Keratinocyte (primary cell): ENCODE data around the gene ANKRD17. TPM values are rescaled to one million over a fixed set of nuclear protein-coding genes. Genes with fewer than 3 reads are reported as not detected.
A peak's percentile ranks its signal among the peaks of the same experiment; 100 is the strongest.

Experiments used
- DNase-seq: peaks from one replicate; pipeline ENCODE4 v3.0.0-alpha.2; 2011; ENCODE audit warnings: low read depth, missing footprints, low spot score
- FAIRE-seq: peaks from 2 replicates; lab custom pipeline; 2011; peaks lifted over from hg19 to GRCh38; lab: Jason Lieb, UNC
- H2AFZ ChIP-seq: 2 replicates; pipeline ENCODE4 v1.6.0; 2012; ENCODE audit warnings: low read length, control low read depth, inconsistent platforms; ENCODE audit not compliant: control insufficient read depth
- H3K27ac ChIP-seq: 2 replicates; pipeline ENCODE4 v1.5.1; 2011; ENCODE audit warnings: low read length; ENCODE audit not compliant: control insufficient read depth, insufficient read depth
- H3K27me3 ChIP-seq: 3 replicates; pipeline ENCODE4 v1.6.0; 2011; ENCODE audit warnings: low read length; ENCODE audit not compliant: control insufficient read depth, insufficient read depth; ENCODE audit errors: extremely low read depth
- H3K36me3 ChIP-seq, 2 experiments: 2 replicates in 1 of 2; 3 replicates in 1 of 2; pipeline ENCODE4 v1.5.1; 2011; ENCODE audit warnings: low read length in 2 of 2, mild to moderate bottlenecking in 1 of 2; ENCODE audit not compliant: control insufficient read depth in 2 of 2, insufficient read depth in 2 of 2; ENCODE audit errors: extremely low read depth in 1 of 2
- H3K4me1 ChIP-seq: 3 replicates; pipeline ENCODE4 v1.5.1; 2011; ENCODE audit warnings: low read length; ENCODE audit not compliant: control insufficient read depth, insufficient read depth; ENCODE audit errors: extremely low read depth
- H3K4me2 ChIP-seq: 3 replicates; pipeline ENCODE4 v1.6.0; 2011; ENCODE audit warnings: low read depth, low read length; ENCODE audit not compliant: control insufficient read depth, insufficient read depth; ENCODE audit errors: extremely low read depth
- H3K4me3 ChIP-seq, 3 experiments: fragments of 200-600 bp in 1 of 3; sonication (generic) in 1 of 3; 2 replicates in 2 of 3; 3 replicates in 1 of 3; pipeline ENCODE4 v1.5.1; 2011 to 2016; ENCODE audit warnings: low read length in 3 of 3, mild to moderate bottlenecking in 3 of 3, control low read depth in 2 of 3, inconsistent platforms in 1 of 3, low read depth in 1 of 3, mixed read lengths in 1 of 3, mixed run types in 1 of 3, moderate library complexity in 1 of 3; ENCODE audit not compliant: control insufficient read depth in 2 of 3, insufficient read depth in 2 of 3; ENCODE audit errors: extremely low read depth in 1 of 3
- H3K79me2 ChIP-seq: 2 replicates; pipeline ENCODE4 v1.6.0; 2012; ENCODE audit warnings: low read length; ENCODE audit not compliant: control insufficient read depth, insufficient read depth
- H3K9ac ChIP-seq: 3 replicates; pipeline ENCODE4 v1.6.0; 2011; ENCODE audit warnings: low read length; ENCODE audit not compliant: control insufficient read depth, insufficient read depth; ENCODE audit errors: extremely low read depth
- H3K9me1 ChIP-seq: 3 replicates; pipeline ENCODE4 v1.6.0; 2011; ENCODE audit warnings: low read length; ENCODE audit not compliant: control insufficient read depth, insufficient read depth; ENCODE audit errors: extremely low read depth
- H3K9me3 ChIP-seq: 2 replicates; pipeline ENCODE4 v1.5.1; 2012; ENCODE audit warnings: low read depth, low read length; ENCODE audit not compliant: control insufficient read depth
- H4K20me1 ChIP-seq: 3 replicates; pipeline ENCODE4 v1.6.0; 2011; ENCODE audit warnings: low read length; ENCODE audit not compliant: control insufficient read depth, insufficient read depth; ENCODE audit errors: extremely low read depth
- EZH2 ChIP-seq: IDR thresholded peaks from one replicate; pipeline ENCODE4 v1.6.1; 2012; ENCODE audit warnings: inconsistent platforms, mild to moderate bottlenecking, low read length, moderate library complexity
- dilution Hi-C: fragments of 300-500 bp; cut with MboI; formaldehyde crosslinking; loops from one replicate; pipeline ENCODE4 v1.7.0; 2020; ENCODE audit warnings: low sequenced_read_pairs; ENCODE audit not compliant: extremely low pct_ligation_motif_present
- polyA plus RNA-seq, 5 experiments: library from polyadenylated mRNA; depleted of rRNA in 3 of 5; stranded (reverse) in 3 of 5; stranded (forward) in 1 of 5; unstranded in 1 of 5; fragments of >200 nt; gene quantifications; 1 replicate in 1 of 5; 2 replicates in 3 of 5; 3 replicates in 1 of 5; pipeline versions ENCODE4 v1.2.1 to v1.2.3, GENCODE V29; 2011 to 2012; ENCODE audit warnings: missing spikeins in 2 of 5, low read depth in 1 of 5, low replicate concordance in 1 of 5
- TF ChIP-seq, protein P1 (sequence below), 3 experiments: IDR thresholded peaks in 1 of 3; conservative IDR thresholded peaks in 1 of 3; optimal IDR thresholded peaks in 1 of 3; 2 replicates in 2 of 3; 3 replicates in 1 of 3; pipeline versions ENCODE3 to v1.5.1; 2011; ENCODE audit warnings: low read length in 3 of 3, mild to moderate bottlenecking in 3 of 3, moderate library complexity in 2 of 3, control low read depth in 1 of 3, inconsistent platforms in 1 of 3; ENCODE audit not compliant: insufficient read depth in 2 of 3; ENCODE audit errors: extremely low read depth in 1 of 3

Gene ANKRD17
- polyA plus RNA-seq, 1 donor (not counting 4 experiments of a cell fraction or from before 2014, with no cell fraction given), result 51.5 TPM

DNA sequence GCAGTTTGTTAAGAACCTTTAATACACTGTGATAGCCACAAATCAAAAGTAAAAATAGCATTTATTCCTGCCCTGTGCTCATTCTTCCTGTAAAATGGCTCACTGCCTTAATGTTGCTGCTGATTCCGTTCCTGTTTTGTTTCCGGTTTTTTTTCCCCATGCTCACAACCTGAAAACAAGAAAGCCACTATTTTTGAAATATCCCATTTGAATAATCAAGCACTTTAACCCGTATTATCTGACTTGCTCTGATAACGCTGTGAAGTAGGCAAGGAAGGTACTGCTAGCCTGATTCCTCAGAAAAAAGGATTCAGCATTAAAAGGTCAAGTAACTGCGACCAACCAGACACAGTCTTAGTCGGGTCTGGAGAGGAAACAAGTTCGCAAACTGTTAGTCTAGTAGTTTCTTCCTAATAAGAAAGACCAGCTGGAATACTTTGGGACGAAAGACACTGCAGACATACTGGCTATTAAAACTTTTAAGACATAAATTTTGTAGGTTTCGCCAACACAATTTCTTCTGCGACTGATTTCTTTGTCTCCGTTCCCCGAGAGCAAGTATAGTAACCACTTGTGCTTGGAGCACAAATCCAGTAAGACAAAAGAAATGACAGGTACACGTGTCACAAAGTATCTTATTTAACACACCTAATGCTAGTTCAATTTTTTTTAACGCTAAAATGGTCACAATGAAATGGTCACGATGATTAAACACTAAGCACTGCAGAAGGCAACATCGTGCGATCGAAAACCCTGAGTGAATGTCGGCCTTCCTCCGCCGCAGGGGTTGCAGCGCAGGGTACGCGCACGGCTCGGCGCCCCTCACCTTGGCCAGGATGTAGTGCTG lies 189.9 kb downstream of the ANKRD17 start:
- Histone ChIP-seq H3K9me3 (no peaks in the 10 kb centered on the region), H3K27me3 (no peaks in the 10 kb centered on the region), H3K4me3 (peak overlapping the region; percentile 77 to 86 (median 79)), H3K36me3 (peaks cover 3 to 6% of the 10 kb centered on the region in 2 experiments), H3K9me1 (no peaks in the 10 kb centered on the region), H4K20me1 (no peaks in the 10 kb centered on the region), H2AFZ (peak overlapping the region; percentile 89), H3K4me2 (peak overlapping the region; percentile 95), H3K4me1 (peaks cover 8% of the 10 kb centered on the region), H3K27ac (peak overlapping the region; percentile 90), H3K79me2 (peaks cover 5% of the 10 kb centered on the region), H3K9ac (peak overlapping the region; percentile 84)
- FAIRE-seq, result peak; percentile 36
- TF ChIP-seq, protein P1, sequence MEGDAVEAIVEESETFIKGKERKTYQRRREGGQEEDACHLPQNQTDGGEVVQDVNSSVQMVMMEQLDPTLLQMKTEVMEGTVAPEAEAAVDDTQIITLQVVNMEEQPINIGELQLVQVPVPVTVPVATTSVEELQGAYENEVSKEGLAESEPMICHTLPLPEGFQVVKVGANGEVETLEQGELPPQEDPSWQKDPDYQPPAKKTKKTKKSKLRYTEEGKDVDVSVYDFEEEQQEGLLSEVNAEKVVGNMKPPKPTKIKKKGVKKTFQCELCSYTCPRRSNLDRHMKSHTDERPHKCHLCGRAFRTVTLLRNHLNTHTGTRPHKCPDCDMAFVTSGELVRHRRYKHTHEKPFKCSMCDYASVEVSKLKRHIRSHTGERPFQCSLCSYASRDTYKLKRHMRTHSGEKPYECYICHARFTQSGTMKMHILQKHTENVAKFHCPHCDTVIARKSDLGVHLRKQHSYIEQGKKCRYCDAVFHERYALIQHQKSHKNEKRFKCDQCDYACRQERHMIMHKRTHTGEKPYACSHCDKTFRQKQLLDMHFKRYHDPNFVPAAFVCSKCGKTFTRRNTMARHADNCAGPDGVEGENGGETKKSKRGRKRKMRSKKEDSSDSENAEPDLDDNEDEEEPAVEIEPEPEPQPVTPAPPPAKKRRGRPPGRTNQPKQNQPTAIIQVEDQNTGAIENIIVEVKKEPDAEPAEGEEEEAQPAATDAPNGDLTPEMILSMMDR (optimal IDR thresholded peaks at IDR 0.05 in 1 of 3, IDR thresholded peaks at IDR 0.05 in 1 of 3, conservative IDR thresholded peaks at IDR 0.05 in 1 of 3; ENCODE audit: extremely low read depth in 1 of 3, insufficient read depth in 2 of 3, low read length in 3 of 3), result no peak
- TF ChIP-seq EZH2, result no peak
- DNase-seq, result no peak
- dilution Hi-C loops, result no loop called here

DNA sequence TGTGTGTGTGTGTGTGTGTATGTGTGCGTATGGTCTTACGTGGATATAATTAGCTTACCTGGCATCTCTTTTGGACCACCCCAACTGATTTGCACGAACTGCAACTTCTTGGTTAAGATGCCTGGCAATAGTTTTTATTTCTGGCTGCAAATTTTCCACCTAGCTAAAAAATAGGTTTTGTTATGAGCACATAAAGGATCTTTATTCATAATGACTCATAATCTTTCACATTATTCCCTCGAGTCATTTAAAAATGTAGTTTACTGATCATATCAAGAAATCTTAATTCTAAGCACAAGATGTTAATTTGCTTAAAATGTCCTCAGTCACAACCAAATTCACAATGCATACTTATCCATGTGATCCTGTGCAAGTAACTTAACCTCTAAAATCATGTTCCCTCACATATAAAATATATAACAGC lies 190.6 kb downstream of the ANKRD17 start:
- Histone ChIP-seq H3K9me3 (no peaks in the 10 kb centered on the region), H3K27ac (peak overlapping the region; percentile 90), H2AFZ (peak overlapping the region; percentile 89), H3K27me3 (no peaks in the 10 kb centered on the region), H3K79me2 (peaks cover 5% of the 10 kb centered on the region), H3K4me3 (peak overlapping the region; percentile 77 to 86 (median 79)), H4K20me1 (no peaks in the 10 kb centered on the region), H3K36me3 (peaks cover 4 to 6% of the 10 kb centered on the region in 2 experiments), H3K4me2 (peak overlapping the region; percentile 95), H3K9ac (peak overlapping the region; percentile 84), H3K9me1 (no peaks in the 10 kb centered on the region), H3K4me1 (peaks cover 8% of the 10 kb centered on the region)
- dilution Hi-C loops, result no loop called here
- TF ChIP-seq, protein P1 (optimal IDR thresholded peaks at IDR 0.05 in 1 of 3, IDR thresholded peaks at IDR 0.05 in 1 of 3, conservative IDR thresholded peaks at IDR 0.05 in 1 of 3; ENCODE audit: extremely low read depth in 1 of 3, insufficient read depth in 2 of 3, low read length in 3 of 3), result no peak
- TF ChIP-seq EZH2, result no peak
- no peak for DNase-seq
- FAIRE-seq, result no peak
